C4-2B (cell line): ENCODE data around the gene PRKCA.

ENCODE experiments used
- ZFX ChIP-seq: fragments of 450-650 bp; IDR thresholded peaks from 2 replicates; pipeline ENCODE4 v1.6.1; 2017
- TF ChIP-seq, protein P1 (sequence below): fragments of 450-650 bp; conservative IDR thresholded peaks from 2 replicates; pipeline ENCODE4 v1.5.1; 2017; ENCODE audit warnings: mild to moderate bottlenecking

DNA sequence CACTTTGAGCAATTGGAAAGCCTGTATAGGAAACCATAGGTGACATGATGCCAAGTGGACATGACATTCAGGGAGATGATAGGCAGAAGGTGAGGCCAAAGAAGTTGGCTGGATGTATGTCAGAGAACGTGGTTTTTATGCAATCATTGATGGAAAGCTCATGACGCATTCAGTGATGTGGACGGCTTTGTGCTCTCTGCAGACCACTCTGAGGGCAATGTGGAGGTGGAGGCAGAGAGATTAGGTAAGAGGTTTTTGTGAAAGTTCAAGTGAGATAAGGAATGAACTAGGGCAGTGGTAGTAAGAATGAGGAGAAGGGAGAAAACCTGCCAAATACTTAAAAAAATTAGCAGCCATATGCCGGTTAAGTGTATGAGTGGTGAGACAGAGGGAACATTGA is 99.0 kb downstream of the PRKCA start:
- TF ChIP-seq, protein P1, sequence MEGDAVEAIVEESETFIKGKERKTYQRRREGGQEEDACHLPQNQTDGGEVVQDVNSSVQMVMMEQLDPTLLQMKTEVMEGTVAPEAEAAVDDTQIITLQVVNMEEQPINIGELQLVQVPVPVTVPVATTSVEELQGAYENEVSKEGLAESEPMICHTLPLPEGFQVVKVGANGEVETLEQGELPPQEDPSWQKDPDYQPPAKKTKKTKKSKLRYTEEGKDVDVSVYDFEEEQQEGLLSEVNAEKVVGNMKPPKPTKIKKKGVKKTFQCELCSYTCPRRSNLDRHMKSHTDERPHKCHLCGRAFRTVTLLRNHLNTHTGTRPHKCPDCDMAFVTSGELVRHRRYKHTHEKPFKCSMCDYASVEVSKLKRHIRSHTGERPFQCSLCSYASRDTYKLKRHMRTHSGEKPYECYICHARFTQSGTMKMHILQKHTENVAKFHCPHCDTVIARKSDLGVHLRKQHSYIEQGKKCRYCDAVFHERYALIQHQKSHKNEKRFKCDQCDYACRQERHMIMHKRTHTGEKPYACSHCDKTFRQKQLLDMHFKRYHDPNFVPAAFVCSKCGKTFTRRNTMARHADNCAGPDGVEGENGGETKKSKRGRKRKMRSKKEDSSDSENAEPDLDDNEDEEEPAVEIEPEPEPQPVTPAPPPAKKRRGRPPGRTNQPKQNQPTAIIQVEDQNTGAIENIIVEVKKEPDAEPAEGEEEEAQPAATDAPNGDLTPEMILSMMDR = no peak
- no peak for TF ChIP-seq ZFX
